HepG2 (cell line): Measurements from ENCODE around the gene HCRT. TPM values are rescaled to one million over a fixed set of nuclear protein-coding genes. Genes with fewer than 3 reads are reported as not detected.

Experiments
- BORCS8-MEF2B ChIP-seq: sonication (generic); formaldehyde crosslinking; IDR thresholded peaks from 2 replicates; pipeline ENCODE4 v1.8.0; 2022; ENCODE audit warnings: mild to moderate bottlenecking, missing genetic modification reagents
- DNMT1 ChIP-seq: sonication (generic); formaldehyde crosslinking; IDR thresholded peaks from 2 replicates; pipeline ENCODE4 v1.5.1; 2020; ENCODE audit warnings: mild to moderate bottlenecking, missing genetic modification reagents
- E2F1 ChIP-seq: sonication (generic); formaldehyde crosslinking; IDR thresholded peaks from 2 replicates; pipeline ENCODE4 v1.5.0; 2020; ENCODE audit warnings: missing genetic modification reagents
- JUNB ChIP-seq: sonication (generic); formaldehyde crosslinking; IDR thresholded peaks from 2 replicates; pipeline ENCODE4 v1.8.0; 2022; ENCODE audit warnings: missing genetic modification reagents, mild to moderate bottlenecking, borderline replicate concordance
- MLXIP ChIP-seq: sonication (generic); formaldehyde crosslinking; IDR thresholded peaks from 2 replicates; pipeline ENCODE4 v1.9.0; 2021; ENCODE audit warnings: missing genetic modification reagents, borderline replicate concordance
- MTA3 ChIP-seq: sonication (generic); formaldehyde crosslinking; IDR thresholded peaks from 2 replicates; pipeline ENCODE4 v1.4.0; 2020; ENCODE audit warnings: missing genetic modification reagents
- PITX1 ChIP-seq: sonication (generic); formaldehyde crosslinking; IDR thresholded peaks from 2 replicates; pipeline ENCODE4 v1.5.1; 2020; ENCODE audit warnings: mild to moderate bottlenecking, missing genetic modification reagents
- RFXANK ChIP-seq: IDR thresholded peaks from 2 replicates; pipeline ENCODE4 v1.6.1; 2016
- TEAD3 ChIP-seq: optimal IDR thresholded peaks from 2 replicates; pipeline ENCODE3; 2016; ENCODE audit warnings: borderline replicate concordance
- ZBTB40 ChIP-seq, 2 experiments: fragments of 450-650 bp in 1 of 2; sonication (generic) in 1 of 2; formaldehyde crosslinking in 1 of 2; IDR thresholded peaks; 2 replicates each; pipeline versions ENCODE4 v1.6.1 to v1.8.0; 2016 to 2022; ENCODE audit warnings: antibody characterized with exemption in 1 of 2, mild to moderate bottlenecking in 1 of 2, missing genetic modification reagents in 1 of 2
- ZFX ChIP-seq: sonication (generic); formaldehyde crosslinking; IDR thresholded peaks from 2 replicates; pipeline ENCODE4 v1.4.0; 2020; ENCODE audit warnings: mild to moderate bottlenecking, low read depth, missing genetic modification reagents, moderate library complexity
- ZMYM2 ChIP-seq: sonication (generic); formaldehyde crosslinking; IDR thresholded peaks from 2 replicates; pipeline ENCODE4 v1.8.0; 2022; ENCODE audit warnings: mild to moderate bottlenecking, missing genetic modification reagents
- ZNF207 ChIP-seq: fragments of 450-650 bp; IDR thresholded peaks from 2 replicates; pipeline ENCODE4 v1.6.1; 2016; ENCODE audit warnings: antibody characterized with exemption, borderline replicate concordance
- ZNF331 ChIP-seq: sonication (generic); formaldehyde crosslinking; IDR thresholded peaks from 2 replicates; pipeline ENCODE4 v1.4.0; 2020; ENCODE audit warnings: missing genetic modification reagents
- ZNF350 ChIP-seq: sonication (generic); formaldehyde crosslinking; IDR thresholded peaks from 2 replicates; pipeline ENCODE4 v1.4.0; 2020; ENCODE audit warnings: mild to moderate bottlenecking, low read depth, missing genetic modification reagents, borderline replicate concordance
- ZNF670 ChIP-seq: sonication (generic); formaldehyde crosslinking; IDR thresholded peaks from 2 replicates; pipeline ENCODE4 v1.8.0; 2022; ENCODE audit warnings: mild to moderate bottlenecking, missing genetic modification reagents, borderline replicate concordance
- polyA plus RNA-seq, 8 experiments: library from polyadenylated mRNA; depleted of rRNA in 3 of 8; stranded (reverse) in 7 of 8; unstranded in 1 of 8; fragments of >200 nt; fragmentation: Illumina TruSeq in 4 of 8; extraction: Trizol in 4 of 8; gene quantifications; 2 replicates each; pipeline versions ENCODE4 v1.2.1 to v1.2.3, GENCODE V29; 2011 to 2016; ENCODE audit warnings: low read depth in 4 of 8, missing spikeins in 1 of 8, mixed read lengths in 1 of 8; ENCODE audit not compliant: insufficient read depth in 1 of 8
- total RNA-seq, 5 experiments: library from RNA; depleted of rRNA; stranded (reverse); fragments of >200 nt; fragmentation: Illumina TruSeq; extraction: Trizol; gene quantifications; 2 replicates each; pipeline ENCODE4 v1.2.3, GENCODE V29; 2016; ENCODE audit warnings: low read depth in 1 of 5

The HCRT gene
- total and polyA plus RNA-seq, 2 of the 13 experiments (the other 11 are each of a cell fraction or from before 2014, with no cell fraction given), result not detected

GRCh38 chr17:42182927-42183734, 2.1 kb downstream of the HCRT start (continued):
- TF ChIP-seq MTA3, result no peak
- TF ChIP-seq ZNF350 (CRISPR knock-in tag), result no peak
- TF ChIP-seq E2F1 (CRISPR knock-in tag), result 0 out of 2 replicates have a peak, but pooled peaks have one; percentile 14
- peak; percentile 89 for TF ChIP-seq JUNB (CRISPR knock-in tag)
- TF ChIP-seq RFXANK (CRISPR knock-in tag), result no peak
- no peak for TF ChIP-seq ZFX (CRISPR knock-in tag)
- TF ChIP-seq DNMT1 (CRISPR knock-in tag), result no peak
- 0 out of 2 replicates have a peak, but pooled peaks have one; percentile 8 for TF ChIP-seq ZBTB40 (IDR thresholded peaks at IDR 0.05)
- TF ChIP-seq ZBTB40 (CRISPR knock-in tag; IDR thresholded peaks at IDR 0.05), result no peak; the same call in 1 of the 2 replicates
- no peak for TF ChIP-seq PITX1 (CRISPR knock-in tag)
- peak; percentile 86 for TF ChIP-seq ZMYM2 (CRISPR knock-in tag)
- 0 out of 2 replicates have a peak, but pooled peaks have one; percentile 7 for TF ChIP-seq ZNF331 (CRISPR knock-in tag)
- TF ChIP-seq ZNF207, result no peak
- peak; percentile 87 for TF ChIP-seq TEAD3 (CRISPR knock-in tag)
- TF ChIP-seq MLXIP (CRISPR knock-in tag), result no peak
- TF ChIP-seq BORCS8-MEF2B, result no peak
- 0 out of 2 replicates have a peak, but pooled peaks have one; percentile 79 for TF ChIP-seq ZNF670
